Renal cortical epithelial cell (primary cell): ENCODE data around the gene TNFSF9. TPM values are rescaled to one million over a fixed set of nuclear protein-coding genes. Genes with fewer than 3 reads are reported as not detected.

Source experiments
- DNase-seq: peaks from one replicate; pipeline ENCODE4 v3.0.0-alpha.2; 2011; ENCODE audit warnings: low read depth
- total RNA-seq: library from RNA; depleted of rRNA; stranded (reverse); fragments of >200 nt; gene quantifications from 2 replicates; pipeline ENCODE4 v1.2.3, GENCODE V29; 2014

The TNFSF9 gene
- 7.4 and 30.9 TPM in 2 replicates for total RNA-seq

GRCh38 chr19:6530386-6531162 lies at the start of gene TNFSF9:
Gene TNFSF9, plus strand, starts transcription at chr19:6531026. Its CDS starts 11 bp downstream, at chr19:6531037.
- DNase-seq = peak; percentile 75

GRCh38 chr19:6481541-6482342 lies 49.1 kb upstream of the TNFSF9 start, which contains the start of gene DENND1C:
Gene DENND1C, minus strand, starts transcription at chr19:6481787. Its CDS starts 92 bp downstream, at chr19:6481695.
- DNase-seq = no peak

- no peak for DNase-seq
These were observed 48.5 kb upstream of the TNFSF9 start for GRCh38 chr19:6482343-6482686.

- no peak for DNase-seq
These were observed 47.6 kb upstream of the TNFSF9 start for GRCh38 chr19:6483235-6483634.

GRCh38 chr19:6484230-6484629 lies 46.6 kb upstream of the TNFSF9 start:
- DNase-seq = no peak

GRCh38 chr19:6484831-6485230 lies 46.0 kb upstream of the TNFSF9 start:
- DNase-seq = peak; percentile 9

- no peak for DNase-seq
These were observed 41.4 kb upstream of the TNFSF9 start for GRCh38 chr19:6489278-6490061.

GRCh38 chr19:6490134-6490533 lies 40.7 kb upstream of the TNFSF9 start:
- DNase-seq = no peak

GRCh38 chr19:6491802-6492592 lies 38.8 kb upstream of the TNFSF9 start:
- DNase-seq = peak; percentile 6

- no peak for DNase-seq
These were observed 36.3 kb upstream of the TNFSF9 start for GRCh38 chr19:6494438-6495036.

- no peak for DNase-seq
These were observed 34.9 kb upstream of the TNFSF9 start for GRCh38 chr19:6495947-6496346.

GRCh38 chr19:6498294-6499036 lies 32.4 kb upstream of the TNFSF9 start:
- DNase-seq = no peak

GRCh38 chr19:6499052-6499790 lies 31.6 kb upstream of the TNFSF9 start:
- no peak for DNase-seq

GRCh38 chr19:6500837-6501739 lies 29.7 kb upstream of the TNFSF9 start:
- no peak for DNase-seq

GRCh38 chr19:6501740-6502648 lies 28.8 kb upstream of the TNFSF9 start, which contains the start of gene TUBB4A:
Gene TUBB4A, minus strand, starts transcription at chr19:6502309. Its CDS starts 97 bp downstream, at chr19:6502212.
- DNase-seq = no peak

- no peak for DNase-seq
These were observed 27.2 kb upstream of the TNFSF9 start for GRCh38 chr19:6503407-6504201.
